Activated CD4-positive, CD25-positive, alpha-beta regulatory T cell treated with anti-CD3 and anti-CD28 coated beads, Interleukin-2, amount 50 U/mL, for 16 hours (primary cell): ENCODE results near the gene TLR7.

Experiments used
- DNase-seq: peaks from one replicate; pipeline ENCODE4 v3.0.0-alpha.2; 2020; ENCODE audit warnings: low read depth, low spot score

The TLR7 gene

DNA sequence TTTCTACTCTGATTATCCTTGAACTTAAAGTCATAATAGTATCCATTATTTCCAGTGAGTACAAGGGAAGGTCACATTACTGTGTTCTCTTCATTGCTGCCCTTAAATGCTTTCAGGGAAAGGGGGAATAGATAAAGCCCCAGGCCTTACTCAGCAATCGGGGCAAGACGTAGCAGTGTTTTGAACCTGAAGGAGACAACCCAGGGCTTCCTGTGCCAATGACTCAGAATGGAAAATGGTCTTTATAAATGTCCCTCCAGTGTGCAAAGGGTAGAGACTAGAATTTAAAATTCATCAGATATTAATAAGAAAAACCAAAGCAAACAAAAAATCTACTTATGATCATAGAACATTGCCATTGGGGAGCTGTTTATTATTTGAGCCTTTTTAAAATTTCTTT lies 63.3 kb downstream of the TLR7 start:
- DNase-seq, result no peak

DNA sequence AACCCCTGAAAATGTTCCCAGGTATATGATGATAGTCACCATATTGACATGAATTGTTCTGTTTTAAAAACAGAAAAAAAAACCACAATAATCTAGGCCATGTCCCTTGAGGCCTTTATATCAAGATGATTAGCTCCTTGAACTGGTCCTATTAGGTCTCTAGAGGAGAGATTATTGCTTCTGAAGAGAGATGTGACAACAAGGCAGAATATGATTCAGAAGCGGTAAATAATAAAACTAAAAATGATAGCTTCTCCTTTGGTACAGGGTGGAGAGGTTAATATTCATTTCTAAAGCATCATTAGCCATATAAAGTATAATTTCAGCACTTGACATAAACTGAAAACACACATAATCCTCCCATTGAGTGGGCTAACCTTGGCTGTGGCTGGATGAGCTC lies 65.4 kb downstream of the TLR7 start:
- no peak for DNase-seq

GRCh38 chrX:12934850-12935249 lies 68.0 kb downstream of the TLR7 start:
- no peak for DNase-seq

GRCh38 chrX:12936947-12937346 lies 70.1 kb downstream of the TLR7 start:
- no peak for DNase-seq
